HepG2 (cell line): ENCODE results near the gene NDUFB10. TPM values are rescaled to one million over a fixed set of nuclear protein-coding genes. Genes with fewer than 3 reads are reported as not detected.

Experiments
- ATAC-seq: fragments of 200-7000 bp; cut with Tn5 transposase; 3 replicates; pipeline ENCODE4 v1.9.1; 2020; ENCODE audit warnings: mild to moderate bottlenecking, moderate library complexity
- BruUV-seq: library from RNA; stranded (reverse); fragments of 400-500 nt; replicated peaks from 2 replicates; lab custom pipeline; 2021; lab: Mats Ljungman, UMichigan
- CTCF ChIA-PET: fragments of 300-600 bp; formaldehyde crosslinking; extraction: SDS; loops from one replicate; lab custom pipeline; 2021; ENCODE audit warnings: low total read pairs, inconsistent platforms, low intra/inter-chr PET ratio; lab: Yijun Ruan, JAX
- POLR2A ChIA-PET: fragments of 350-600 bp; sonication (Branson Sonifier 250); formaldehyde crosslinking; loops from one replicate; lab custom pipeline; 2020; ENCODE audit warnings: antibody characterized with exemption, inconsistent platforms; lab: Yijun Ruan, JAX
- DNase-seq: peaks from one replicate; pipeline ENCODE4 v3.0.0-alpha.2; 2015; ENCODE audit warnings: low spot score
- FAIRE-seq: peaks from 3 replicates; lab custom pipeline; 2011; peaks lifted over from hg19 to GRCh38; lab: Jason Lieb, UNC
- H2AFZ ChIP-seq: one replicate; pipeline ENCODE4 v1.6.1; 2011; ENCODE audit warnings: low read length, inconsistent platforms
- H3K27ac ChIP-seq: fragments of 300-600 bp; 3 replicates; pipeline ENCODE4 v1.8.0; 2011; ENCODE audit warnings: mixed run types, mild to moderate bottlenecking, mixed read lengths, low read length, inconsistent platforms; ENCODE audit not compliant: insufficient read depth; ENCODE audit errors: extremely low read length
- H3K27me3 ChIP-seq, 2 experiments: fragments of 200-600 bp in 1 of 2; 2 replicates in 1 of 2; 3 replicates in 1 of 2; pipeline versions ENCODE4 v1.6.0 to v1.8.0; 2011; ENCODE audit warnings: low read length in 2 of 2, mild to moderate bottlenecking in 2 of 2, moderate library complexity in 2 of 2, inconsistent platforms in 1 of 2; ENCODE audit not compliant: insufficient read depth in 2 of 2, control insufficient read depth in 1 of 2
- H3K36me3 ChIP-seq, 2 experiments: fragments of 200-600 bp in 1 of 2; replicated peaks in 1 of 2; 2 replicates in 1 of 2; 3 replicates in 1 of 2; pipeline versions ENCODE4 v1.5.1 to v1.8.0; 2011; ENCODE audit warnings: low read length in 2 of 2, inconsistent platforms in 1 of 2; ENCODE audit not compliant: insufficient read depth in 2 of 2, control insufficient read depth in 1 of 2
- H3K4me1 ChIP-seq: 2 replicates; pipeline ENCODE4 v1.5.1; 2012; ENCODE audit warnings: low read length, inconsistent platforms; ENCODE audit not compliant: insufficient read depth
- H3K4me2 ChIP-seq: 2 replicates; pipeline ENCODE4 v1.6.0; 2011; ENCODE audit warnings: low read depth, low read length, inconsistent platforms
- H3K4me3 ChIP-seq, 3 experiments: fragments of 200-600 bp in 1 of 3; sonication (generic), shearing (Covaris generic) in 1 of 3; replicated peaks in 1 of 3; 2 replicates each; pipeline ENCODE4 v1.5.1; 2011 to 2016; ENCODE audit warnings: low read length in 3 of 3, inconsistent platforms in 2 of 3, low read depth in 2 of 3, mild to moderate bottlenecking in 2 of 3, control low read depth in 1 of 3, mixed read lengths in 1 of 3; ENCODE audit not compliant: insufficient read depth in 1 of 3
- H3K79me2 ChIP-seq: one replicate; pipeline ENCODE4 v1.6.1; 2011; ENCODE audit warnings: low read length, inconsistent platforms; ENCODE audit not compliant: insufficient read depth
- H3K9ac ChIP-seq: 2 replicates; pipeline ENCODE4 v1.6.0; 2011; ENCODE audit warnings: mild to moderate bottlenecking, low read depth, low read length, inconsistent platforms; ENCODE audit not compliant: insufficient read depth
- H3K9me3 ChIP-seq: 2 replicates; pipeline ENCODE4 v1.5.1; 2012; ENCODE audit warnings: mild to moderate bottlenecking, low read length
- H4K20me1 ChIP-seq: 2 replicates; pipeline ENCODE4 v1.6.0; 2011; ENCODE audit warnings: inconsistent platforms, mild to moderate bottlenecking, low read length, moderate library complexity; ENCODE audit not compliant: insufficient read depth
- DR1 ChIP-seq: sonication (generic); formaldehyde crosslinking; IDR thresholded peaks from 2 replicates; pipeline ENCODE4 v1.8.0; 2021; ENCODE audit warnings: mild to moderate bottlenecking, missing genetic modification reagents, inconsistent platforms
- GFI1 ChIP-seq: sonication (generic); formaldehyde crosslinking; IDR thresholded peaks from 2 replicates; pipeline ENCODE4 v1.5.0; 2020; ENCODE audit warnings: missing genetic modification reagents, mild to moderate bottlenecking, borderline replicate concordance
- JUNB ChIP-seq: sonication (generic); formaldehyde crosslinking; IDR thresholded peaks from 2 replicates; pipeline ENCODE4 v1.8.0; 2022; ENCODE audit warnings: missing genetic modification reagents, mild to moderate bottlenecking, borderline replicate concordance
- LCORL ChIP-seq, 2 experiments: fragments of 450-650 bp in 1 of 2; sonication (generic) in 1 of 2; formaldehyde crosslinking in 1 of 2; IDR thresholded peaks; 2 replicates each; pipeline versions ENCODE4 v1.5.0 to v1.6.1; 2017 to 2020; ENCODE audit warnings: antibody characterized with exemption in 1 of 2, missing genetic modification reagents in 1 of 2
- MTF1 ChIP-seq: sonication (generic); formaldehyde crosslinking; IDR thresholded peaks from 2 replicates; pipeline ENCODE4 v1.5.0; 2020; ENCODE audit warnings: missing genetic modification reagents
- NR1H2 ChIP-seq: sonication (generic); formaldehyde crosslinking; IDR thresholded peaks from 2 replicates; pipeline ENCODE4 v1.8.1; 2022; ENCODE audit warnings: low read depth, missing genetic modification reagents, borderline replicate concordance
- SP1 ChIP-seq, 2 experiments: fragments of 450-650 bp in 1 of 2; sonication (generic) in 1 of 2; formaldehyde crosslinking in 1 of 2; IDR thresholded peaks; 2 replicates each; pipeline versions ENCODE4 v1.4.0 to v1.6.1; 2016 to 2020; ENCODE audit warnings: missing genetic modification reagents in 1 of 2
- SUZ12 ChIP-seq: fragments of 150-350 bp; IDR thresholded peaks from 2 replicates; pipeline ENCODE4 v1.6.1; 2014; ENCODE audit warnings: low read depth, low read length
- ZNF17 ChIP-seq: sonication (generic); formaldehyde crosslinking; IDR thresholded peaks from 2 replicates; pipeline ENCODE4 v1.5.0; 2020; ENCODE audit warnings: mild to moderate bottlenecking, missing genetic modification reagents
- ZNF432 ChIP-seq: sonication (generic); formaldehyde crosslinking; IDR thresholded peaks from 2 replicates; pipeline ENCODE4 v1.5.0; 2020; ENCODE audit warnings: missing genetic modification reagents, mild to moderate bottlenecking, borderline replicate concordance
- ZNF546 ChIP-seq: sonication (generic); formaldehyde crosslinking; conservative IDR thresholded peaks from 2 replicates; pipeline ENCODE4 v1.8.1; 2023; ENCODE audit warnings: mild to moderate bottlenecking, missing genetic modification reagents
- ZNF598 ChIP-seq: sonication (generic); formaldehyde crosslinking; IDR thresholded peaks from 2 replicates; pipeline ENCODE4 v1.5.1; 2020; ENCODE audit warnings: mild to moderate bottlenecking, missing genetic modification reagents, borderline replicate concordance
- ZNF660 ChIP-seq: sonication (generic); formaldehyde crosslinking; IDR thresholded peaks from 2 replicates; pipeline ENCODE4 v1.5.1; 2020; ENCODE audit warnings: mild to moderate bottlenecking, low read depth, missing genetic modification reagents, borderline replicate concordance
- WGBS: methylation state at CpG from one replicate; pipeline ENCODE4 v1.1.6; 2017; ENCODE audit warnings: low lambda C conversion rate; 5-methylcytosine and 5-hydroxymethylcytosine counted together
- in situ Hi-C: cut with HindIII; loops from 2 replicates; pipeline ENCODE4 v1.10.0; 2017; ENCODE audit warnings: low pct_unique_long_range_greater_than_20kb; ENCODE audit not compliant: extremely low pct_ligation_motif_present
- intact Hi-C: fragments of 100-400 bp; cut with micrococcal nuclease; formaldehyde crosslinking; loops from one replicate; pipeline ENCODE4 v1.10.0; 2022; ENCODE audit not compliant: unreplicated experiment
- polyA plus RNA-seq, 8 experiments: library from polyadenylated mRNA; depleted of rRNA in 3 of 8; stranded (reverse) in 7 of 8; unstranded in 1 of 8; fragments of >200 nt; fragmentation: Illumina TruSeq in 4 of 8; extraction: Trizol in 4 of 8; gene quantifications; 2 replicates each; pipeline versions ENCODE4 v1.2.1 to v1.2.3, GENCODE V29; 2011 to 2016; ENCODE audit warnings: low read depth in 4 of 8, missing spikeins in 1 of 8, mixed read lengths in 1 of 8; ENCODE audit not compliant: insufficient read depth in 1 of 8
- total RNA-seq, 5 experiments: library from RNA; depleted of rRNA; stranded (reverse); fragments of >200 nt; fragmentation: Illumina TruSeq; extraction: Trizol; gene quantifications; 2 replicates each; pipeline ENCODE4 v1.2.3, GENCODE V29; 2016; ENCODE audit warnings: low read depth in 1 of 5
- TF ChIP-seq, protein P1 (sequence below): sonication (generic); formaldehyde crosslinking; IDR thresholded peaks from 2 replicates; pipeline ENCODE4 v1.4.0; 2020; ENCODE audit warnings: mild to moderate bottlenecking, missing genetic modification reagents
- TF ChIP-seq, protein P2 (sequence below): sonication (generic); formaldehyde crosslinking; IDR thresholded peaks from 2 replicates; pipeline ENCODE4 v1.5.1; 2020; ENCODE audit warnings: mild to moderate bottlenecking, missing genetic modification reagents, borderline replicate concordance
- TF ChIP-seq, protein P3 (sequence below): sonication (generic); formaldehyde crosslinking; IDR thresholded peaks from 2 replicates; pipeline ENCODE4 v1.4.0; 2020; ENCODE audit warnings: missing genetic modification reagents, mild to moderate bottlenecking, borderline replicate concordance

Gene NDUFB10
- total and polyA plus RNA-seq, 2 of the 13 experiments (the other 11 are each of a cell fraction or from before 2014, with no cell fraction given) = 68.6 to 157 TPM

DNA sequence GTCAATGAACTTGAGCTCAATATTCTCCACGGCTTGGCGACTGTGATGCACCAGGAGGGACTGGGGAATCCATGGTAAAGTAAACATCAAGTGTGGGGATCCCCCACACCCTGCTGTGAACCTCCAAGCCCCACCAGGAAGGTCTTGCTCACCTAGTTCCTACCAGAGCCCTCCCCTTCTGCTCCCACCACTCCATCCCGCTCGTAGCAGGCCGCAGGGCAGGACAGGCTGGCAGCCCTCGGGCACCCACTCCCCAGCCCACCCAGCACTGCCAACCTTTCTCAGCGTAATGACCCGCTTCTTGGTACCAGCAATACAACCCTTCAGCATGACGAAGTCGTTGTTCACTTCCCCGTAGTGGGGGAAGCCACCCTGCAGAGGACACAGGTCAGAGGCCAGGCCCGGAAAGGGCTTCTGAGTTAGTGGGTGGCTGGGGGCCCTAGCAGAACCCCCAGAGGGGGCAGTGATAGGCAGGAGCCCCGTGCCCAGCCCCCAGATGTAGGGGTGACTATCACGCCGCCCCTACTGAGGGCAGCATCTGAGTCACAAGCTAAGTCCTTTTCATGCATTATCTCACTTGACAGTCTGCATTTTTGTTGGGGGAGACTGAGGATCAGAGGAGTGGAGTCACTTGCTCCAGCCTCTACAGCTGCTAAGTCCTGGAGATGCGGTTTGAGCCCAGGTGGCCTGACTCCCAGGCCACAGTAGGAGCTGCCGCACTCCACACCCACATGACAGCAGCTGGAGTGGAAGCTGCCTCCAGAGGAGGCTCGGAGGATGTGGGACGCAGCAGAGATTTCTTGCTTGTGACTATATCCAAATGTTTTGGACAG lies 13.6 kb upstream of the NDUFB10 start:
- Histone ChIP-seq H3K79me2 (peaks cover 14% of the 10 kb centered on the region), H4K20me1 (no peaks in the 10 kb centered on the region; the same call in 1 of the 2 replicates), H3K27me3 (peaks cover 0 to 5% of the 10 kb centered on the region in 2 experiments; a peak in 1 of 5 replicates), H3K4me1 (peaks cover 47% of the 10 kb centered on the region), H3K4me3 (no peak overlapping the region), H3K9me3 (no peaks in the 10 kb centered on the region), H2AFZ (no peak overlapping the region), H3K36me3 (no peaks in the 10 kb centered on the region), H3K4me2 (peak overlapping the region; percentile 27; the same call in 1 of the 2 replicates), H3K9ac (no peak overlapping the region), H3K27ac (no peak overlapping the region)
- CTCF ChIA-PET = no interaction called here
- DNase-seq (no peak), FAIRE-seq (no peak), ATAC-seq (no peak)
- in situ Hi-C loops (no loop called here), intact Hi-C loops (no loop called here)
- BruUV-seq = no TSS peak
- POLR2A ChIA-PET = interaction anchor here (1.0 to 3.2 kb wide), 9 partner anchors 10 to 1141 kb away, joined by 3 to 18 read pairs (median 4); partner anchors contain the start of genes RPS2, TBL3 and TRAF7
- WGBS = 55% methylated on average over 10 of the region's 19 CpGs
- no peak for TF ChIP-seq SUZ12
- no peak for TF ChIP-seq ZNF546 (CRISPR knock-in tag)
- no peak for TF ChIP-seq LCORL (IDR thresholded peaks at IDR 0.05)
- TF ChIP-seq LCORL (CRISPR knock-in tag; IDR thresholded peaks at IDR 0.05) = no peak
- TF ChIP-seq MTF1 = no peak
- no peak for TF ChIP-seq JUNB (CRISPR knock-in tag)
- TF ChIP-seq ZNF598 (CRISPR knock-in tag) = no peak
- TF ChIP-seq, protein P1, sequence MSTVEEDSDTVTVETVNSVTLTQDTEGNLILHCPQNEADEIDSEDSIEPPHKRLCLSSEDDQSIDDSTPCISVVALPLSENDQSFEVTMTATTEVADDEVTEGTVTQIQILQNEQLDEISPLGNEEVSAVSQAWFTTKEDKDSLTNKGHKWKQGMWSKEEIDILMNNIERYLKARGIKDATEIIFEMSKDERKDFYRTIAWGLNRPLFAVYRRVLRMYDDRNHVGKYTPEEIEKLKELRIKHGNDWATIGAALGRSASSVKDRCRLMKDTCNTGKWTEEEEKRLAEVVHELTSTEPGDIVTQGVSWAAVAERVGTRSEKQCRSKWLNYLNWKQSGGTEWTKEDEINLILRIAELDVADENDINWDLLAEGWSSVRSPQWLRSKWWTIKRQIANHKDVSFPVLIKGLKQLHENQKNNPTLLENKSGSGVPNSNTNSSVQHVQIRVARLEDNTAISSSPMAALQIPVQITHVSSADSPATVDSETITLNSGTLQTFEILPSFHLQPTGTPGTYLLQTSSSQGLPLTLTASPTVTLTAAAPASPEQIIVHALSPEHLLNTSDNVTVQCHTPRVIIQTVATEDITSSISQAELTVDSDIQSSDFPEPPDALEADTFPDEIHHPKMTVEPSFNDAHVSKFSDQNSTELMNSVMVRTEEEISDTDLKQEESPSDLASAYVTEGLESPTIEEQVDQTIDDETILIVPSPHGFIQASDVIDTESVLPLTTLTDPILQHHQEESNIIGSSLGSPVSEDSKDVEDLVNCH (CRISPR knock-in tag) = no peak
- no peak for TF ChIP-seq DR1 (CRISPR knock-in tag)
- no peak for TF ChIP-seq ZNF660 (CRISPR knock-in tag)
- TF ChIP-seq, protein P2, sequence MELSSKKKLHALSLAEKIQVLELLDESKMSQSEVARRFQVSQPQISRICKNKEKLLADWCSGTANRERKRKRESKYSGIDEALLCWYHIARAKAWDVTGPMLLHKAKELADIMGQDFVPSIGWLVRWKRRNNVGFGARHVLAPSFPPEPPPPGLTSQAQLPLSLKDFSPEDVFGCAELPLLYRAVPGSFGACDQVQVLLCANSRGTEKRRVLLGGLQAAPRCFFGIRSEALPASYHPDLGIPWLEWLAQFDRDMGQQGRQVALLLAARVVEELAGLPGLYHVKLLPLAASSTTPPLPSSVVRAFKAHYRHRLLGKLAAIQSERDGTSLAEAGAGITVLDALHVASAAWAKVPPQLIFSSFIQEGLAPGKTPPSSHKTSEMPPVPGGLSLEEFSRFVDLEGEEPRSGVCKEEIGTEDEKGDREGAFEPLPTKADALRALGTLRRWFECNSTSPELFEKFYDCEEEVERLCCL (CRISPR knock-in tag) = no peak
- no peak for TF ChIP-seq ZNF432
- no peak for TF ChIP-seq SP1 (IDR thresholded peaks at IDR 0.05)
- no peak for TF ChIP-seq SP1 (CRISPR knock-in tag; IDR thresholded peaks at IDR 0.05)
- TF ChIP-seq ZNF17 = no peak
- TF ChIP-seq NR1H2 (CRISPR knock-in tag) = no peak
- TF ChIP-seq, protein P3, sequence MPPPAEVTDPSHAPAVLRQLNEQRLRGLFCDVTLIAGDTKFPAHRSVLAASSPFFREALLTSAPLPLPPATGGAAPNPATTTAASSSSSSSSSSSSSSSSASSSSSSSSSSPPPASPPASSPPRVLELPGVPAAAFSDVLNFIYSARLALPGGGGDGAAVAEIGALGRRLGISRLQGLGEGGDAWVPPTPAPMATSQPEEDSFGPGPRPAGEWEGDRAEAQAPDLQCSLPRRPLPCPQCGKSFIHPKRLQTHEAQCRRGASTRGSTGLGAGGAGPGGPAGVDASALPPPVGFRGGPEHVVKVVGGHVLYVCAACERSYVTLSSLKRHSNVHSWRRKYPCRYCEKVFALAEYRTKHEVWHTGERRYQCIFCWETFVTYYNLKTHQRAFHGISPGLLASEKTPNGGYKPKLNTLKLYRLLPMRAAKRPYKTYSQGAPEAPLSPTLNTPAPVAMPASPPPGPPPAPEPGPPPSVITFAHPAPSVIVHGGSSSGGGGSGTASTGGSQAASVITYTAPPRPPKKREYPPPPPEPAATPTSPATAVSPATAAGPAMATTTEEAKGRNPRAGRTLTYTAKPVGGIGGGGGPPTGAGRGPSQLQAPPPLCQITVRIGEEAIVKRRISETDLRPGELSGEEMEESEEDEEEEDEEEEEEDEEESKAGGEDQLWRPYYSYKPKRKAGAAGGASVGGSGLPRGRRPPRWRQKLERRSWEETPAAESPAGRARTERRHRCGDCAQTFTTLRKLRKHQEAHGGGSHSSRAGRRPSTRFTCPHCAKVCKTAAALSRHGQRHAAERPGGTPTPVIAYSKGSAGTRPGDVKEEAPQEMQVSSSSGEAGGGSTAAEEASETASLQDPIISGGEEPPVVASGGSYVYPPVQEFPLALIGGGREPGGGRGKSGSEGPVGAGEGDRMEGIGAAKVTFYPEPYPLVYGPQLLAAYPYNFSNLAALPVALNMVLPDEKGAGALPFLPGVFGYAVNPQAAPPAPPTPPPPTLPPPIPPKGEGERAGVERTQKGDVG (CRISPR knock-in tag) = no peak
- no peak for TF ChIP-seq GFI1 (CRISPR knock-in tag)
